Neuronal stem cell (in vitro differentiated cells): ENCODE data around the gene TRPM8.
A peak's percentile ranks its signal among the peaks of the same experiment; 100 is the strongest.

ENCODE experiments used
- DNase-seq: peaks from one replicate; pipeline ENCODE4 v3.0.0-alpha.2; 2013; ENCODE audit warnings: low spot score
- H2AFZ ChIP-seq: one replicate; pipeline ENCODE4 v1.6.1; 2013; ENCODE audit warnings: mild to moderate bottlenecking, low read length, inconsistent platforms
- H2AK5ac ChIP-seq: 2 replicates; pipeline ENCODE4 v1.6.1; 2013; ENCODE audit warnings: low read depth, mild to moderate bottlenecking, inconsistent platforms, low read length, moderate library complexity, mixed read lengths
- H2BK120ac ChIP-seq: 2 replicates; pipeline ENCODE4 v1.6.1; 2013; ENCODE audit warnings: low read depth, mild to moderate bottlenecking, inconsistent platforms, low read length, moderate library complexity, mixed read lengths
- H2BK12ac ChIP-seq: one replicate; pipeline ENCODE4 v1.6.1; 2013; ENCODE audit warnings: low read length, inconsistent platforms
- H2BK15ac ChIP-seq: 2 replicates; pipeline ENCODE4 v1.6.1; 2013; ENCODE audit warnings: mild to moderate bottlenecking, low read length, inconsistent platforms, mixed read lengths
- H2BK5ac ChIP-seq: one replicate; pipeline ENCODE4 v1.6.1; 2013; ENCODE audit warnings: inconsistent platforms, mild to moderate bottlenecking, low read length, moderate library complexity
- H3K14ac ChIP-seq: one replicate; pipeline ENCODE4 v1.6.1; 2013; ENCODE audit warnings: low read length, inconsistent platforms
- H3K18ac ChIP-seq: 2 replicates; pipeline ENCODE4 v1.6.1; 2013; ENCODE audit warnings: low read length, inconsistent platforms
- H3K23ac ChIP-seq: 2 replicates; pipeline ENCODE4 v1.6.1; 2013; ENCODE audit warnings: low read depth, mild to moderate bottlenecking, mixed read lengths, low read length, inconsistent platforms; ENCODE audit not compliant: poor library complexity
- H3K27ac ChIP-seq: replicated peaks from 3 replicates; pipeline ENCODE4 v1.5.1; 2013; ENCODE audit warnings: low read length, inconsistent platforms
- H3K27me3 ChIP-seq, 3 experiments: 2 replicates each; pipeline ENCODE4 v1.6.1; 2013; ENCODE audit warnings: low read length in 3 of 3, mild to moderate bottlenecking in 2 of 3, inconsistent platforms in 1 of 3, low read depth in 1 of 3, mixed read lengths in 1 of 3, moderate library complexity in 1 of 3; ENCODE audit not compliant: control insufficient read depth in 3 of 3, insufficient read depth in 3 of 3
- H3K36me3 ChIP-seq, 2 donors: replicated peaks in 1 of 2; 2 replicates each; pipeline ENCODE4 v1.6.1; 2013; ENCODE audit warnings: low read length in 2 of 2; ENCODE audit not compliant: control insufficient read depth in 2 of 2, insufficient read depth in 2 of 2
- H3K4ac ChIP-seq: 2 replicates; pipeline ENCODE4 v1.6.1; 2013; ENCODE audit warnings: inconsistent platforms, mild to moderate bottlenecking, low read length, moderate library complexity
- H3K4me1 ChIP-seq, 2 donors: 1 replicate in 1 of 2; 2 replicates in 1 of 2; pipeline ENCODE4 v1.6.1; 2013; ENCODE audit warnings: low read length in 2 of 2, low read depth in 1 of 2; ENCODE audit not compliant: control insufficient read depth in 2 of 2, insufficient read depth in 1 of 2
- H3K4me2 ChIP-seq: one replicate; pipeline ENCODE4 v1.6.1; 2013; ENCODE audit warnings: mild to moderate bottlenecking, low read length, inconsistent platforms; ENCODE audit not compliant: insufficient read depth, poor library complexity, severe bottlenecking
- H3K4me3 ChIP-seq, 2 donors: 2 replicates each; pipeline ENCODE4 v1.5.1; 2013; ENCODE audit warnings: low read length in 2 of 2, mild to moderate bottlenecking in 2 of 2, inconsistent platforms in 1 of 2, moderate library complexity in 1 of 2
- H3K79me1 ChIP-seq: one replicate; pipeline ENCODE4 v1.6.1; 2013; ENCODE audit warnings: low read depth, mild to moderate bottlenecking, inconsistent platforms, low read length, moderate library complexity
- H3K9ac ChIP-seq: one replicate; pipeline ENCODE4 v1.6.1; 2013; ENCODE audit warnings: mild to moderate bottlenecking, low read depth, low read length, inconsistent platforms; ENCODE audit not compliant: poor library complexity
- H3K9me3 ChIP-seq, 2 donors: replicated peaks in 1 of 2; 2 replicates each; pipeline versions ENCODE3 to v1.6.1; 2013; ENCODE audit warnings: low read length in 2 of 2, mild to moderate bottlenecking in 2 of 2, inconsistent platforms in 1 of 2, low read depth in 1 of 2, mixed read lengths in 1 of 2, moderate library complexity in 1 of 2; ENCODE audit not compliant: control insufficient read depth in 2 of 2, insufficient read depth in 1 of 2
- H4K8ac ChIP-seq: one replicate; pipeline ENCODE4 v1.6.1; 2013; ENCODE audit warnings: low read depth, mild to moderate bottlenecking, inconsistent platforms, low read length, moderate library complexity
- H4K91ac ChIP-seq: one replicate; pipeline ENCODE4 v1.6.1; 2013; ENCODE audit warnings: low read length, low read depth, mild to moderate bottlenecking, inconsistent platforms; ENCODE audit not compliant: poor library complexity
- WGBS, 2 donors: extraction: QIAGEN DNeasy Blood & Tissue Kit; methylation state at CpG; one replicate each; pipeline ENCODE4 v1.1.7; 2013; ENCODE audit warnings: missing lambda C conversion rate in 2 of 2, mixed read lengths in 1 of 2; ENCODE audit not compliant: insufficient read length in 2 of 2, insufficient replicate concordance in 1 of 2; ENCODE audit errors: extremely low coverage in 2 of 2; 5-methylcytosine and 5-hydroxymethylcytosine counted together

TRPM8 gene

GRCh38 chr2:233915128-233915527 lies 2.0 kb upstream of the TRPM8 start:
- Histone ChIP-seq H3K27ac (no peak overlapping the region), H3K4me3 (no peak overlapping the region), H2AFZ (no peak overlapping the region), H2BK5ac (no peak overlapping the region), H3K9ac (no peak overlapping the region), H2BK120ac (peak overlapping the region; percentile 13), H3K14ac (no peak overlapping the region), H2AK5ac (no peak overlapping the region), H3K79me1 (no peaks in the 10 kb centered on the region), H3K18ac (no peak overlapping the region), H3K23ac (no peak overlapping the region), H2BK15ac (no peak overlapping the region), H2BK12ac (no peak overlapping the region), H3K36me3 (no peaks in the 10 kb centered on the region), H3K4me1 (peaks cover 6 to 16% of the 10 kb centered on the region in 2 donors), H3K4ac (no peak overlapping the region), H4K91ac (no peak overlapping the region), H3K9me3 (no peaks in the 10 kb centered on the region), H4K8ac (no peak overlapping the region), H3K4me2 (no peak overlapping the region), H3K27me3 (no peaks in the 10 kb centered on the region)
- DNase-seq = no peak
- no CpG with 5 or more reads among the region's 2 CpGs for whole genome bisulfite sequencing, 2 donors

- no peak overlapping the region for H3K4me2 ChIP-seq
- H2AK5ac ChIP-seq = no peak overlapping the region
- no peak for DNase-seq
- no peak overlapping the region for H4K8ac ChIP-seq
- H3K4me3 ChIP-seq = no peak overlapping the region
- no peak overlapping the region for H2BK120ac ChIP-seq
- H3K79me1 ChIP-seq = no peaks in the 10 kb centered on the region
- no peak overlapping the region for H3K4ac ChIP-seq
- no peak overlapping the region for H3K9ac ChIP-seq
- no peak overlapping the region for H3K14ac ChIP-seq
- no peak overlapping the region for H2BK12ac ChIP-seq
- no peaks in the 10 kb centered on the region for H3K36me3 ChIP-seq
- H3K9me3 ChIP-seq = peaks cover 0 to 2% of the 10 kb centered on the region in 2 donors
- peaks cover 6 to 15% of the 10 kb centered on the region in 2 donors for H3K4me1 ChIP-seq
- no peak overlapping the region for H2BK15ac ChIP-seq
- no peaks in the 10 kb centered on the region for H3K27me3 ChIP-seq
- no CpG with 5 or more reads among the region's 1 CpG for WGBS, 2 donors
- H4K91ac ChIP-seq = no peak overlapping the region
- no peak overlapping the region for H3K23ac ChIP-seq
- no peak overlapping the region for H2AFZ ChIP-seq
- no peak overlapping the region for H3K18ac ChIP-seq
- H3K27ac ChIP-seq = no peak overlapping the region
- H2BK5ac ChIP-seq = no peak overlapping the region
Observed at GRCh38 chr2:233919319-233919718, 2.1 kb downstream of the TRPM8 start.

GRCh38 chr2:233919938-233920337 lies 2.8 kb downstream of the TRPM8 start:
- Histone ChIP-seq H3K4ac (no peak overlapping the region), H3K9me3 (peaks cover 0 to 2% of the 10 kb centered on the region in 2 donors)
- DNase-seq = no peak

GRCh38 chr2:233922471-233922870 lies 5.3 kb downstream of the TRPM8 start:
- Histone ChIP-seq H2BK12ac (no peak overlapping the region), H3K4ac (no peak overlapping the region), H2BK120ac (no peak overlapping the region), H3K9me3 (peaks cover 0 to 2% of the 10 kb centered on the region in 2 donors), H3K4me2 (no peak overlapping the region), H4K91ac (no peak overlapping the region), H3K23ac (no peak overlapping the region), H2AK5ac (no peak overlapping the region), H3K9ac (no peak overlapping the region), H2BK5ac (no peak overlapping the region), H3K79me1 (no peaks in the 10 kb centered on the region), H4K8ac (no peak overlapping the region), H2AFZ (no peak overlapping the region), H3K18ac (no peak overlapping the region), H3K4me1 (peaks cover 0 to 10% of the 10 kb centered on the region in 2 donors), H2BK15ac (no peak overlapping the region), H3K4me3 (no peak overlapping the region), H3K14ac (no peak overlapping the region), H3K27ac (no peak overlapping the region), H3K36me3 (no peaks in the 10 kb centered on the region), H3K27me3 (peaks cover 0 to 7% (median 0%) of the 10 kb centered on the region in 3 experiments)
- 100% methylated on average over 1 of the region's 1 CpG; no CpG with 5 or more reads in 1 of the 2 donors for WGBS, 2 donors
- no peak for DNase-seq

More at GRCh38 chr2:233919938-233920337, 2.8 kb downstream of the TRPM8 start:
- H2AK5ac ChIP-seq = no peak overlapping the region
- H3K36me3 ChIP-seq = no peaks in the 10 kb centered on the region
- no peak overlapping the region for H4K8ac ChIP-seq
- H3K9ac ChIP-seq = no peak overlapping the region
- no CpG with 5 or more reads among the region's 3 CpGs for WGBS, 2 donors
- H4K91ac ChIP-seq = no peak overlapping the region
- H3K79me1 ChIP-seq = no peaks in the 10 kb centered on the region
- H3K27me3 ChIP-seq = no peaks in the 10 kb centered on the region
- H2BK12ac ChIP-seq = no peak overlapping the region
- H2BK15ac ChIP-seq = no peak overlapping the region
- no peak overlapping the region for H3K4me2 ChIP-seq
- no peak overlapping the region for H2BK120ac ChIP-seq
- H3K4me3 ChIP-seq = no peak overlapping the region
- H3K4me1 ChIP-seq = peaks cover 6 to 13% of the 10 kb centered on the region in 2 donors
- no peak overlapping the region for H2AFZ ChIP-seq
- H3K14ac ChIP-seq = no peak overlapping the region
- no peak overlapping the region for H2BK5ac ChIP-seq
- no peak overlapping the region for H3K18ac ChIP-seq
- H3K27ac ChIP-seq = no peak overlapping the region
- no peak overlapping the region for H3K23ac ChIP-seq
